ENCODE results near the gene IL2RA. TPM values are rescaled to one million over a fixed set of nuclear protein-coding genes. Genes with fewer than 3 reads are reported as not detected.

IL2RA gene
- total and polyA plus RNA-seq, 9 of the 15 experiments (the other 6 are each of a cell fraction or from before 2014, with no cell fraction given) = 0.95 TPM; not detected in 8

DNA sequence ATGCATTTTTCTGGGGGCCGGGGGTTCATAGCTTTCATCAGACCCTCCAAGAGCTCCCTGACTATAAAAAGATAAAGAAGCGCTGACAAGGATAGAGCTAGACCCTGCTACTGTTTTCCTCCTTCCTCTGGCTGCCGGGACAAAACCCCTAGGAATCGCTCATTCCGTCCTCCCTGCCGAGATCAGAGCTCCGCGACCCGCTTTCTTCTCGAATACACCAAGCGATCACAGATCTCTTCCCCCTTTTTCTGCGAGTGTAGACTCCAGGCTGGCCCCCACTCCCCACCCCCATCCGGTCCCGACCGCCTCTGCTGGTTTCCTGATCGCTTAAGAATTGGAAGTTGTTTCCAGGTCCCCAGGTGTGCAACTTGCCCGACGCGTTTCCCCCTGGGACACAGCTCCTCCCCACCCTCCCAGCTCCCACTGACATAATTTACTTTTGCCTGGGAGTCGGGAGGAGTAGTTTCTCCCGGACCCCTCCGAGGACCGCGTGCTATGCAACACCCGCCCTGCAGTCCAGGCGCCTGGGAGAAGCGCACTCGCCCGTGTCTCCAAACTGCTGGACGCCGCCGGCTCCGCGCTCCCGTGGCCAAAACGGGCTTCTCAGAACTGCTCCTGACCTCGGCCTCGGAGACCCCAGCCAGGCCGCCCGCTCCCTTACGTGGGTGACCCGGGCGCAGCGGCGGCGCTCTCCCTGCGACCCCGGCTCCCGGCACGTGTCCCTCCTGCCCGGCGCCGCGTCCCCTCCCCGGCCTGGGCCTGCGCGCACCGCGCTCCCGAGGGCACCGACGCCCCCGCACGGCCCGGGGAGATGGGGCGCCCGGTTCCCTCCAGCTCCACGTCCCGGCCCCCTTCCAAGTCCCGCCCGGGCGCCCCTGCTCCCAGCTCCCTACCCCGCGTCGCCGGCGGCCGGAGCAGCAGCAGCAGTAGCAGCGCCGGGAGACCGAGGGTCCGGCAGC is 85.4 kb downstream of the IL2RA start (continued):
- TF ChIP-seq UBTF (IDR thresholded peaks at IDR 0.05; ENCODE audit: borderline replicate concordance in 1 of 2, low read depth in 2 of 2, low read length in 2 of 2) (peak in 1 of 2 experiments; percentile 2; a peak in 2 of 4 replicates), ATF4 (CRISPR knock-in tag; IDR thresholded peaks at IDR 0.05) (no peak), E2F6 (IDR thresholded peaks at IDR 0.05; ENCODE audit: borderline replicate concordance in 1 of 2, extremely low read depth in 1 of 2, insufficient read depth in 1 of 2, insufficient read length in 1 of 2, low read depth in 1 of 2, low read length in 1 of 2, poor library complexity in 1 of 2, severe bottlenecking in 1 of 2) (peak; percentile 49 to 89), BHLHE40 (IDR thresholded peaks at IDR 0.05; ENCODE audit: low read length) (peak; percentile 49; the same call in 1 of the 2 replicates), HDGF (IDR thresholded peaks at IDR 0.05) (no peak), CREM (IDR thresholded peaks at IDR 0.05; ENCODE audit: low read depth) (no peak), TCF7 (IDR thresholded peaks at IDR 0.05; ENCODE audit: borderline replicate concordance) (0 out of 2 replicates have a peak, but pooled peaks have one; percentile 28), ZNF77 (CRISPR knock-in tag; IDR thresholded peaks at IDR 0.05) (no peak), ETV5 (CRISPR knock-in tag; IDR thresholded peaks at IDR 0.05; ENCODE audit: low read depth) (peak; percentile 57; the same call in 1 of the 2 replicates), SIX5 (IDR thresholded peaks at IDR 0.05; ENCODE audit: borderline replicate concordance in 1 of 2, insufficient read depth in 1 of 2, low read depth in 1 of 2, low read length in 2 of 2) (no peak)
- TF ChIP-seq, protein P1, sequence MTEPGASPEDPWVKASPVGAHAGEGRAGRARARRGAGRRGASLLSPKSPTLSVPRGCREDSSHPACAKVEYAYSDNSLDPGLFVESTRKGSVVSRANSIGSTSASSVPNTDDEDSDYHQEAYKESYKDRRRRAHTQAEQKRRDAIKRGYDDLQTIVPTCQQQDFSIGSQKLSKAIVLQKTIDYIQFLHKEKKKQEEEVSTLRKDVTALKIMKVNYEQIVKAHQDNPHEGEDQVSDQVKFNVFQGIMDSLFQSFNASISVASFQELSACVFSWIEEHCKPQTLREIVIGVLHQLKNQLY (CRISPR knock-in tag; conservative IDR thresholded peaks at IDR 0.05) = 0 out of 4 replicates have a peak, but pooled peaks of 1 of the 2 experiments have one; percentile 66
- TF ChIP-seq, protein P2, sequence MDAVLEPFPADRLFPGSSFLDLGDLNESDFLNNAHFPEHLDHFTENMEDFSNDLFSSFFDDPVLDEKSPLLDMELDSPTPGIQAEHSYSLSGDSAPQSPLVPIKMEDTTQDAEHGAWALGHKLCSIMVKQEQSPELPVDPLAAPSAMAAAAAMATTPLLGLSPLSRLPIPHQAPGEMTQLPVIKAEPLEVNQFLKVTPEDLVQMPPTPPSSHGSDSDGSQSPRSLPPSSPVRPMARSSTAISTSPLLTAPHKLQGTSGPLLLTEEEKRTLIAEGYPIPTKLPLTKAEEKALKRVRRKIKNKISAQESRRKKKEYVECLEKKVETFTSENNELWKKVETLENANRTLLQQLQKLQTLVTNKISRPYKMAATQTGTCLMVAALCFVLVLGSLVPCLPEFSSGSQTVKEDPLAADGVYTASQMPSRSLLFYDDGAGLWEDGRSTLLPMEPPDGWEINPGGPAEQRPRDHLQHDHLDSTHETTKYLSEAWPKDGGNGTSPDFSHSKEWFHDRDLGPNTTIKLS (IDR thresholded peaks at IDR 0.05; ENCODE audit: borderline replicate concordance, low read depth) = no peak
- TF ChIP-seq, protein P3, sequence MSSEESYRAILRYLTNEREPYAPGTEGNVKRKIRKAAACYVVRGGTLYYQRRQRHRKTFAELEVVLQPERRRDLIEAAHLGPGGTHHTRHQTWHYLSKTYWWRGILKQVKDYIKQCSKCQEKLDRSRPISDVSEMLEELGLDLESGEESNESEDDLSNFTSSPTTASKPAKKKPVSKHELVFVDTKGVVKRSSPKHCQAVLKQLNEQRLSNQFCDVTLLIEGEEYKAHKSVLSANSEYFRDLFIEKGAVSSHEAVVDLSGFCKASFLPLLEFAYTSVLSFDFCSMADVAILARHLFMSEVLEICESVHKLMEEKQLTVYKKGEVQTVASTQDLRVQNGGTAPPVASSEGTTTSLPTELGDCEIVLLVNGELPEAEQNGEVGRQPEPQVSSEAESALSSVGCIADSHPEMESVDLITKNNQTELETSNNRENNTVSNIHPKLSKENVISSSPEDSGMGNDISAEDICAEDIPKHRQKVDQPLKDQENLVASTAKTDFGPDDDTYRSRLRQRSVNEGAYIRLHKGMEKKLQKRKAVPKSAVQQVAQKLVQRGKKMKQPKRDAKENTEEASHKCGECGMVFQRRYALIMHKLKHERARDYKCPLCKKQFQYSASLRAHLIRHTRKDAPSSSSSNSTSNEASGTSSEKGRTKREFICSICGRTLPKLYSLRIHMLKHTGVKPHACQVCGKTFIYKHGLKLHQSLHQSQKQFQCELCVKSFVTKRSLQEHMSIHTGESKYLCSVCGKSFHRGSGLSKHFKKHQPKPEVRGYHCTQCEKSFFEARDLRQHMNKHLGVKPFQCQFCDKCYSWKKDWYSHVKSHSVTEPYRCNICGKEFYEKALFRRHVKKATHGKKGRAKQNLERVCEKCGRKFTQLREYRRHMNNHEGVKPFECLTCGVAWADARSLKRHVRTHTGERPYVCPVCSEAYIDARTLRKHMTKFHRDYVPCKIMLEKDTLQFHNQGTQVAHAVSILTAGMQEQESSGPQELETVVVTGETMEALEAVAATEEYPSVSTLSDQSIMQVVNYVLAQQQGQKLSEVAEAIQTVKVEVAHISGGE (CRISPR knock-in tag; IDR thresholded peaks at IDR 0.05) = no peak
